Measurements from ENCODE around the gene ST3GAL6.

The ST3GAL6 gene

GRCh38 chr3:98778383-98778782 lies 15.2 kb downstream of the ST3GAL6 start:
- DNase-seq, result no peak

GRCh38 chr3:98778852-98779413 lies 15.8 kb downstream of the ST3GAL6 start:
- DNase-seq, result no peak

- DNase-seq, result no peak
Observed at GRCh38 chr3:98779541-98780335, 16.6 kb downstream of the ST3GAL6 start.

GRCh38 chr3:98780343-98780742 lies 17.2 kb downstream of the ST3GAL6 start:
- DNase-seq, result no peak

GRCh38 chr3:98782824-98783500 lies 19.8 kb downstream of the ST3GAL6 start:
- DNase-seq, result no peak

- no peak for DNase-seq
Observed at GRCh38 chr3:98784042-98784441, 20.9 kb downstream of the ST3GAL6 start.

GRCh38 chr3:98784666-98785600 lies 21.8 kb downstream of the ST3GAL6 start:
- DNase-seq, result no peak

- no peak for DNase-seq
Observed at GRCh38 chr3:98786364-98787006, 23.3 kb downstream of the ST3GAL6 start.

GRCh38 chr3:98787181-98787580 lies 24.0 kb downstream of the ST3GAL6 start:
- DNase-seq, result no peak

GRCh38 chr3:98788651-98789050 lies 25.5 kb downstream of the ST3GAL6 start:
- DNase-seq, result no peak

- DNase-seq, result no peak
Observed at GRCh38 chr3:98791341-98792325, 28.5 kb downstream of the ST3GAL6 start.

GRCh38 chr3:98793971-98794370 lies 30.8 kb downstream of the ST3GAL6 start:
- no peak for DNase-seq

- no peak for DNase-seq
Observed at GRCh38 chr3:98796334-98796733, 33.2 kb downstream of the ST3GAL6 start.

GRCh38 chr3:98797905-98798304 lies 34.8 kb downstream of the ST3GAL6 start:
- DNase-seq, result no peak

GRCh38 chr3:98798820-98799219 lies 35.7 kb downstream of the ST3GAL6 start:
- no peak for DNase-seq

GRCh38 chr3:98799479-98799878 lies 36.3 kb downstream of the ST3GAL6 start:
- DNase-seq, result no peak

- no peak for DNase-seq
Observed at GRCh38 chr3:98800401-98800800, 37.3 kb downstream of the ST3GAL6 start.

GRCh38 chr3:98801043-98801747 lies 38.1 kb downstream of the ST3GAL6 start:
- no peak for DNase-seq

- no peak for DNase-seq
Observed at GRCh38 chr3:98805571-98805970, 42.4 kb downstream of the ST3GAL6 start.

- DNase-seq, result no peak
Observed at GRCh38 chr3:98806521-98806920, 43.4 kb downstream of the ST3GAL6 start.

All from activated gamma-delta T cell (primary cell).